ACC112 (cell line): ENCODE measurements around the gene NALCN.
A peak's percentile ranks its signal among the peaks of the same experiment; 100 is the strongest.

Experiments used
- H2AFZ ChIP-seq: fragments of 200-600 bp; sonication (generic); one replicate; pipeline ENCODE4 v1.6.0; 2017; ENCODE audit warnings: antibody characterized with exemption, low read length; ENCODE audit not compliant: unreplicated experiment
- H3K27ac ChIP-seq: fragments of 200-600 bp; sonication (generic); 2 replicates; pipeline ENCODE4 v1.5.1; 2014; ENCODE audit warnings: low read depth, mild to moderate bottlenecking, antibody characterized with exemption, low read length, moderate library complexity
- H3K27me3 ChIP-seq: fragments of 200-600 bp; sonication (generic); 2 replicates; pipeline ENCODE4 v1.6.1; 2014; ENCODE audit warnings: mild to moderate bottlenecking, antibody characterized with exemption, low read length, moderate library complexity, mixed read lengths; ENCODE audit not compliant: insufficient read depth
- H3K36me3 ChIP-seq: fragments of 200-600 bp; sonication (generic); 2 replicates; pipeline ENCODE4 v1.6.1; 2016; ENCODE audit warnings: mild to moderate bottlenecking, antibody characterized with exemption, low read length, moderate library complexity, mixed read lengths; ENCODE audit not compliant: insufficient read depth
- H3K4me1 ChIP-seq: fragments of 200-600 bp; sonication (generic); one replicate; pipeline ENCODE4 v1.6.1; 2016; ENCODE audit warnings: low read length, mixed read lengths; ENCODE audit not compliant: insufficient read depth, unreplicated experiment, control insufficient read depth
- H3K4me3 ChIP-seq: fragments of 200-600 bp; sonication (generic); 2 replicates; pipeline ENCODE4 v1.5.1; 2014; ENCODE audit warnings: mild to moderate bottlenecking, low read depth, low read length
- H3K79me2 ChIP-seq: fragments of 200-600 bp; sonication (generic); one replicate; pipeline ENCODE4 v1.6.0; 2016; ENCODE audit warnings: low read length; ENCODE audit not compliant: control insufficient read depth, unreplicated experiment, insufficient read depth

The NALCN gene

GRCh38 chr13:101394605-101395004, 21.7 kb downstream of the NALCN start:
- Histone ChIP-seq H3K4me1 (peaks cover 28% of the 10 kb centered on the region), H3K27me3 (no peaks in the 10 kb centered on the region), H3K79me2 (no peaks in the 10 kb centered on the region), H3K4me3 (no peak overlapping the region), H3K27ac (no peak overlapping the region), H2AFZ (no peak overlapping the region), H3K36me3 (no peaks in the 10 kb centered on the region)

GRCh38 chr13:101393140-101393539, 23.2 kb downstream of the NALCN start:
- no peaks in the 10 kb centered on the region for H3K36me3 ChIP-seq
- peaks cover 13% of the 10 kb centered on the region for H3K4me1 ChIP-seq
- H3K27me3 ChIP-seq: no peaks in the 10 kb centered on the region
- no peaks in the 10 kb centered on the region for H3K79me2 ChIP-seq
- no peak overlapping the region for H2AFZ ChIP-seq
- no peak overlapping the region for H3K27ac ChIP-seq
- no peak overlapping the region for H3K4me3 ChIP-seq

GRCh38 chr13:101390461-101390860, 25.8 kb downstream of the NALCN start:
- H3K79me2 ChIP-seq: no peaks in the 10 kb centered on the region
- peak overlapping the region; percentile 66 for H3K4me3 ChIP-seq
- H3K4me1 ChIP-seq: peaks cover 7% of the 10 kb centered on the region
- peak overlapping the region; percentile 67 for H3K27ac ChIP-seq
- H2AFZ ChIP-seq: peak overlapping the region; percentile 99
- no peaks in the 10 kb centered on the region for H3K27me3 ChIP-seq
- no peaks in the 10 kb centered on the region for H3K36me3 ChIP-seq

DNA sequence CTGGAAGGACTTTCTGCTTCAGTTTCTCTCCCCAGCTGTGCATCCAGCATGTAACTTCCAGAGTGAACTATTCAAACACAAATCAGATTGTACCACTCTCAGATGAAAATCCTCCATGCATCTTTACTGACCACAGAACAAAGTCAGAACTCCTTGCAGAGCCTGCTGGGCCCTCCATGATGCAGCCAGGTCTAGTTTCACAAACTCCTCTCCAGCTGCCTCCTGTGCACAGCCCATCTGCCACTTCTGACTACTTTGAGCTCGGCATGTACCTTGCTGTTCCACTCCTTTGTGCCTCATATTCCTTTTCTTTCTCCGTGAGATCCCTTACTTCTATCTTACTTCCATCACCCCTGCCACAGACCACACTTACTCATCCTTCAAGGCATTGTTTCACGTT, 31.4 kb downstream of the NALCN start:
- Histone ChIP-seq H3K79me2 (no peaks in the 10 kb centered on the region), H3K4me1 (peaks cover 23% of the 10 kb centered on the region), H2AFZ (no peak overlapping the region), H3K4me3 (no peak overlapping the region), H3K27me3 (no peaks in the 10 kb centered on the region), H3K36me3 (no peaks in the 10 kb centered on the region), H3K27ac (no peak overlapping the region)

GRCh38 chr13:101383595-101383994, 32.7 kb downstream of the NALCN start:
- Histone ChIP-seq H3K27ac (no peak overlapping the region), H3K79me2 (no peaks in the 10 kb centered on the region), H3K27me3 (no peaks in the 10 kb centered on the region), H3K36me3 (no peaks in the 10 kb centered on the region), H2AFZ (no peak overlapping the region), H3K4me1 (peaks cover 23% of the 10 kb centered on the region), H3K4me3 (no peak overlapping the region)

GRCh38 chr13:101382701-101383100, 33.6 kb downstream of the NALCN start:
- Histone ChIP-seq H2AFZ (no peak overlapping the region), H3K27ac (peak overlapping the region; percentile 58; the same call in 1 of the 2 replicates), H3K4me3 (no peak overlapping the region), H3K4me1 (peaks cover 23% of the 10 kb centered on the region), H3K79me2 (no peaks in the 10 kb centered on the region), H3K27me3 (no peaks in the 10 kb centered on the region), H3K36me3 (no peaks in the 10 kb centered on the region)

GRCh38 chr13:101382086-101382485, 34.2 kb downstream of the NALCN start:
- no peaks in the 10 kb centered on the region for H3K27me3 ChIP-seq
- H3K79me2 ChIP-seq: no peaks in the 10 kb centered on the region
- H3K27ac ChIP-seq: peak overlapping the region; percentile 58; the same call in 1 of the 2 replicates
- no peaks in the 10 kb centered on the region for H3K36me3 ChIP-seq
- peak overlapping the region; percentile 46 for H3K4me3 ChIP-seq
- H3K4me1 ChIP-seq: peaks cover 23% of the 10 kb centered on the region
- H2AFZ ChIP-seq: peak overlapping the region; percentile 76

GRCh38 chr13:101360525-101360924, 55.8 kb downstream of the NALCN start:
- no peaks in the 10 kb centered on the region for H3K36me3 ChIP-seq
- H2AFZ ChIP-seq: no peak overlapping the region
- no peak overlapping the region for H3K27ac ChIP-seq

GRCh38 chr13:101354895-101355294, 61.4 kb downstream of the NALCN start:
- no peaks in the 10 kb centered on the region for H3K27me3 ChIP-seq
- no peak overlapping the region for H2AFZ ChIP-seq
- H3K36me3 ChIP-seq: no peaks in the 10 kb centered on the region
- no peaks in the 10 kb centered on the region for H3K4me1 ChIP-seq
- no peak overlapping the region for H3K4me3 ChIP-seq
- no peaks in the 10 kb centered on the region for H3K79me2 ChIP-seq
- no peak overlapping the region for H3K27ac ChIP-seq

More at GRCh38 chr13:101360525-101360924, 55.8 kb downstream of the NALCN start:
- Histone ChIP-seq H3K79me2 (no peaks in the 10 kb centered on the region), H3K4me1 (no peaks in the 10 kb centered on the region), H3K27me3 (no peaks in the 10 kb centered on the region), H3K4me3 (no peak overlapping the region)

GRCh38 chr13:101346942-101347728, 69.2 kb downstream of the NALCN start:
- no peak overlapping the region for H3K4me3 ChIP-seq
- peaks cover 22% of the 10 kb centered on the region for H3K4me1 ChIP-seq
- H3K36me3 ChIP-seq: no peaks in the 10 kb centered on the region
- H3K27me3 ChIP-seq: no peaks in the 10 kb centered on the region
- H3K27ac ChIP-seq: no peak overlapping the region
- no peak overlapping the region for H2AFZ ChIP-seq
- no peaks in the 10 kb centered on the region for H3K79me2 ChIP-seq

DNA sequence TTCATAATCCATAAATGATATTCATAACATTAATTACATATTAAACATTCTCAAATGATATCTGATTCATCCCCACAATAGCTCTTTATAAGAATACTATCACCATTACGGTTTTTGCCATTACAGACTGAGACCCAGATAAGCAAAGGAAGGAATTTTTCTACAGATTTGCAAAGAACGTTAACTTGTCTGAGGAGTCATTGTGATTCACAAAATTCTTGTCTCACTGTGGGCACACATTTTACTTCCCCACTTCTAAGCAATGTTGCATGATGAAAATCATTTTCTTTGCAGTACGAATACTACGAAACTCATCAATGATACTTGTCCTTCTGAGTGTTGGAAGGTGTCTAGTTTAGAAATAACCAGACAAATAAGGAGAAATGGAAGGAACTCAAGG, 70.1 kb downstream of the NALCN start:
- H3K27me3 ChIP-seq: no peaks in the 10 kb centered on the region
- peaks cover 31% of the 10 kb centered on the region for H3K4me1 ChIP-seq
- H3K4me3 ChIP-seq: no peak overlapping the region
- H3K36me3 ChIP-seq: no peaks in the 10 kb centered on the region
- H3K79me2 ChIP-seq: no peaks in the 10 kb centered on the region
- H3K27ac ChIP-seq: no peak overlapping the region
- H2AFZ ChIP-seq: no peak overlapping the region
